ENCODE measurements around the gene SLC6A13. TPM values are rescaled to one million over a fixed set of nuclear protein-coding genes. Genes with fewer than 3 reads are reported as not detected.
A peak's percentile ranks its signal among the peaks of the same experiment; 100 is the strongest.

The SLC6A13 gene
- total and polyA plus RNA-seq, 2 of the 13 experiments (the other 11 are each of a cell fraction or from before 2014, with no cell fraction given), result 0.05 to 0.15 TPM

GRCh38 chr12:237026-237815 lies 25.4 kb downstream of the SLC6A13 start (continued):
- TF ChIP-seq ZBTB4 (CRISPR knock-in tag; IDR thresholded peaks at IDR 0.05; ENCODE audit: borderline replicate concordance) (no peak), MED8 (CRISPR knock-in tag; IDR thresholded peaks at IDR 0.05; ENCODE audit: insufficient replicate concordance) (no peak), ZBTB39 (CRISPR knock-in tag; IDR thresholded peaks at IDR 0.05) (no peak), MAFK (conservative IDR thresholded peaks at IDR 0.05 in 1 of 2, IDR thresholded peaks at IDR 0.05 in 1 of 2; ENCODE audit: low read length in 2 of 2) (no peak), NFKBIZ (CRISPR knock-in tag; IDR thresholded peaks at IDR 0.05) (no peak), SRSF1 (optimal IDR thresholded peaks at IDR 0.05; ENCODE audit: low read depth, low read length) (peak; percentile 37), TRIM24 (CRISPR knock-in tag; IDR thresholded peaks at IDR 0.05) (peak; percentile 75; the same call in 1 of the 2 replicates), HMG20B (CRISPR knock-in tag; conservative IDR thresholded peaks at IDR 0.05) (no peak), AGO2 (optimal IDR thresholded peaks at IDR 0.05; ENCODE audit: low read depth, low read length) (no peak), FOXP4 (CRISPR knock-in tag; IDR thresholded peaks at IDR 0.05) (no peak), FOXP1 (IDR thresholded peaks at IDR 0.05) (no peak), FOXP1 (CRISPR knock-in tag; IDR thresholded peaks at IDR 0.05) (no peak), ZSCAN25 (CRISPR knock-in tag; IDR thresholded peaks at IDR 0.05) (peak; percentile 59; the same call in 1 of the 2 replicates), SAFB2 (CRISPR knock-in tag; IDR thresholded peaks at IDR 0.05; ENCODE audit: borderline replicate concordance, low read depth) (no peak), PPARG (CRISPR knock-in tag; conservative IDR thresholded peaks at IDR 0.05) (no peak), PCBP1 (IDR thresholded peaks at IDR 0.05; ENCODE audit: borderline replicate concordance, low read depth, low read length) (no peak)
- TF ChIP-seq, protein P1, sequence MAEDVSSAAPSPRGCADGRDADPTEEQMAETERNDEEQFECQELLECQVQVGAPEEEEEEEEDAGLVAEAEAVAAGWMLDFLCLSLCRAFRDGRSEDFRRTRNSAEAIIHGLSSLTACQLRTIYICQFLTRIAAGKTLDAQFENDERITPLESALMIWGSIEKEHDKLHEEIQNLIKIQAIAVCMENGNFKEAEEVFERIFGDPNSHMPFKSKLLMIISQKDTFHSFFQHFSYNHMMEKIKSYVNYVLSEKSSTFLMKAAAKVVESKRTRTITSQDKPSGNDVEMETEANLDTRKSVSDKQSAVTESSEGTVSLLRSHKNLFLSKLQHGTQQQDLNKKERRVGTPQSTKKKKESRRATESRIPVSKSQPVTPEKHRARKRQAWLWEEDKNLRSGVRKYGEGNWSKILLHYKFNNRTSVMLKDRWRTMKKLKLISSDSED (CRISPR knock-in tag; IDR thresholded peaks at IDR 0.05), result no peak
- TF ChIP-seq, protein P2, sequence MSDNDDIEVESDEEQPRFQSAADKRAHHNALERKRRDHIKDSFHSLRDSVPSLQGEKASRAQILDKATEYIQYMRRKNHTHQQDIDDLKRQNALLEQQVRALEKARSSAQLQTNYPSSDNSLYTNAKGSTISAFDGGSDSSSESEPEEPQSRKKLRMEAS (IDR thresholded peaks at IDR 0.05), result peak; percentile 46; the same call in 1 of the 2 replicates
